GM18907 (cell line): ENCODE data around the gene DNAAF8.

ENCODE experiments used
- ATAC-seq: cut with Tn5 transposase; IDR thresholded peaks from one replicate; pipeline ENCODE4 v1.9.1; 2021; ENCODE audit warnings: mild to moderate bottlenecking, moderate library complexity; ENCODE audit not compliant: unreplicated experiment

Gene DNAAF8

DNA sequence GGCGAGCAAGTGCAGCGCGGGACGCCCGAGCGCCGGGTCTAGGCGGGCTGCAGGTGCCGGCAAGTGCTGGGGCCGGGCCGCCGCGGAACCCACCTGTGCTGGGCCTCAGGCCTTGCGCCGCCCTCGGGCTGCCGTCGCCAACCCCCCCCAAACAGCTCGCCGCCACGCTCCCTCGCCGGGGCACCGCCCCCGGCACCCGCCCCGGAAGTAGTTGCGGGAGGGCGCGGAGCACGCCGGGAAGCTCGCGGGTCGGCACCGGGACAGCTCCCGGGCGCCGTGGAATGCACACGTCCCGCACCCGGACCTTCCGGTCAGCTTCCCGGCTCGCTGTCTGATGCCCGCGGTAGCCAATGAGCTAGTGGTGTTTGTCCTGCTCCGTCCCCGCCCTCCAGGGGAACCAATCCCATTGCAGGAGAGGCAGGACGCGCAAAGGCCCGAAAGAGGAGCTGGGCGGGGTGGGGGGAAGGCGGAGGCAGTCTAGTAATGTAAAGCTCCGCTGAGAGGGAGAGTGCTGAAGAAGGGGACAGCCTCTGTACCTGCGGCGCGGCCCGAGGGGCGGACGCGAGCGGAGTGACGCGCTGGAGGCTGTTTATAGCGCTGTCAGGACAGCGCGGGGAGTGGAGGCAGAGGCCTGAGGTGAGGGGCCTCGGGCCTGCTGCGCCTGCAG lies at the start of gene DNAAF8, which contains the start of gene ANKS3:
Gene DNAAF8 (plus strand): TSS at position 475 of the 667 bp plus-strand sequence. CDS start 1,978 bp downstream, outside the sequence.
Gene ANKS3 (minus strand): TSS at position 209 of the 667 bp plus-strand sequence. CDS start 4,122 bp downstream, outside the sequence.
- ATAC-seq = peak; percentile 76

DNA sequence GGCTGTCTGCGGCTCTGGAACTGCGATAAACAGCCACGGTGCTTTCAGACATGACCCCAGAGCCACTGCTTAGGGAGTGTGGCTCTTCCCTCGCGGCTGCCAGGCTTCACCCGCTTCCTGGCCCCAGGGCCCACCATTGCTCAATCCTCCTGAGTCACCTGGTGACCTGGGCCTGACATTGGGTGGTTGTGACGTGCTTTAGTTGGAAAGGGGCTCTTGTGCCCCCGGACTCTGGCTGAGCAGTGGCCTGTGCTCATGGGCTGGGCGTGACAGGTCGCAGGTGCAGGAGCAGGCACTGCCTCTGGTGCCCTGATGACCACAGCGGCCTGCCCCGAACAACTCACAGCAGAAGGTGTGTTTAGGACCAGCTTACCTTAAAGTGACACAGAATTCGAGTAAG lies 49.6 kb upstream of the DNAAF8 start:
- no peak for ATAC-seq

DNA sequence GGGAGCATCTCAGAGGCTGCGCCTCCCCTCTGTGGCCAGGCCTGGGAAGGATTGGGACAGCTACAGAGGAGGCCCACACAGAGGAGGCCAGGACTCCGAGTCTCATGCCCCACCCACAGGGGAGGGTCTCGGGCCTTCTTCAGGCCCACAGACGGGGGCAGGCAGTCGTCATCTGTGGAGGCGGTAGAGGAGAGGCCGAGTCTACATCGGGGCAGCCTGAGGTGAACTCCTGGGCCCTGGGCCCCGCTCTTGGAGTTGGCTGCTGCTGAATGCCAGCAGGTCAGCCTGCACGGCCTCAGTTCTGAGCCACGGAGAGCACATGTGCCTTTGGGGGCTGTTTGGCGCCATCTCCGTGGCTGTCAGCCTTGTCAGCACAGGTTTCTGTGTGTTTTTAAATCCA lies 49.0 kb upstream of the DNAAF8 start:
- ATAC-seq = no peak

DNA sequence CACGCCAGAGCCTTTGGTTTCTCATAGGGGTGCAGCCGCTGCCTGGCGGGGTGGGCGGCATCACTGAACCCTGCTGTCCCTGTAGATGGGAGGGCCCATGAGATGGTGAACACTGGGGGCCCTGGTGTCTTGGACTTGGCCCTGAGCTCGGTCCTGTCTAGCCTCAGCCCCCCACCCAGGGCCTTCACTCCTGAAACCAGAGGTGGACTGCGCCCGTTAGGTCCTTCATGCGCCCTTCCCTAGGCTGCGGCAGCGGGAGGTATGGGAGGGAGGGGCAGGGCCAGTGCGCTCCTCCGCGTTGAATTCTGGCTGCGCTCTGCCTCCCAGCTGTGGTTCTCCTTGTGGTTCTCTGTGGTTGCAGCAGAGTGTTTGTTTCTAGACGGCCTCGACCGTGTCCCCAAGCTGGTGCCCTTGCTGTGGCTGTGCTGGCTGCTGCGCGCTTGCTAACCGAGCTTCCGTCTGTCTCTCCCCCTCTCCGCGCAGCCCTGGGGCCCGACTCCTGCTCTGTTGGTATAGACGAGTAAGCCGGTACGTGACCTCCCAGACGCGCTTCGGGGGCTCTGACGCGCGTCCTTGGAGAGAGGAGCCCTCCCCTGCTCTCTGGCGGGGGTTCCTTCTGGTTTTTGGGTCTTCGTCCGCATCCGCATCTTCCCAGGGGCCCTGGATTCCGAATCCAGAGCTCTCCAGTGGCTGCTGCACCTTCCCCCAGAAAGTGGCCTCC lies 48.4 kb upstream of the DNAAF8 start:
- no peak for ATAC-seq

- ATAC-seq = no peak
These were observed 47.7 kb upstream of the DNAAF8 start for GRCh38 chr16:4686497-4687210.

DNA sequence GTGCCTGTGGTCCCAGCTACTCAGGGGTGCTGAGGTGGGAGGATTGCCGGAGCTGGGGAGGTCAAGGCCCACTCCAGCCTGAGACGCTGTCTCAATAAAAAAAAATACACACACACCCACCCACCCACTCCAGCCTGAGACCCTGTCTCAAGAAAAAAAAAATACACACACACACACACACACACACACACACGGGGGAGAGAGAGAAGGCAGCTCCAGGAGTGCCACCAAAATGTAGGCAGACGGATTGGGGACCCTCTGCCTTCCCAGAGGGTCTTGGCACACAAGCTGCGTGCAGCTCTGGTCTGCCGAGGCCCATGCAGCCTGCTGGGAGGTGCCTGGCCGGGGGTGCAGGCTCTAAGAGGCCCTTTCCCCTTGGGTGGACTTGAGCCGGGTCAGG lies 46.9 kb upstream of the DNAAF8 start:
- ATAC-seq = no peak

DNA sequence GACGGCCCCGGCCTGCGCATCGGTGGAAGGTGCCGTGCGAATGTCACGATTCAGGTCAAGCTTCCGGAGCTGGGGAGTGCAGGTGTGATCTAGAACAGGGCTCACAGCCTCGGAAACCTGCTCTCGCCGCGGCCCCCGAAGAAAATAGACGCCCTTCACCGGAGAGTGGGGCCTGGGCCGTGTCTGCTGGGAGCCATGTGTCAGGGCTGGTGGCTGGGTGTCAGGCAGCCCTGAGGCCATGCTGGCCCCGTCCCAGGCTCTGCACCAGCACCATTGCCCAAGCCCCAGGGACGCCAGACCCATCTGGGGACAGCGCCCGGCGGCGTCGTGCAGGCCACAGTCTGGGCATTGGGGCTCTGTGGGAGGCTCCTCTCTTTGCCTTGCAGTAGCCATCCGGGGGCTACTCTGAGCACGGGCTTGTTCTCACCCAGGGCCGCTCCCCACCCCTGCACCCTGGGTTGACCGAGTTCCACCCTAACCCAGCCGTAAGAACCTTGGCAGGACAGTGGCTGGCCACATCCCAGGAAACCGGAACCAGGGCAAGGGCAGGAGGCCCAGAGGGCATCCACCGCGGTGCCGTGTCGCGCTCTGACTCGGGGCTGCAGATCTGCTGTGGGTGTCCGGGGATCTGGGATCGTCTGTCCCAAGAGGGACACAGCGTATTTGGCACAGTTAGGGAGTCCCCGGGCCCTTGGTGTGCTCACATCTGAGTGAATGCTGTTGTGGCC lies 46.2 kb upstream of the DNAAF8 start:
- no peak for ATAC-seq

DNA sequence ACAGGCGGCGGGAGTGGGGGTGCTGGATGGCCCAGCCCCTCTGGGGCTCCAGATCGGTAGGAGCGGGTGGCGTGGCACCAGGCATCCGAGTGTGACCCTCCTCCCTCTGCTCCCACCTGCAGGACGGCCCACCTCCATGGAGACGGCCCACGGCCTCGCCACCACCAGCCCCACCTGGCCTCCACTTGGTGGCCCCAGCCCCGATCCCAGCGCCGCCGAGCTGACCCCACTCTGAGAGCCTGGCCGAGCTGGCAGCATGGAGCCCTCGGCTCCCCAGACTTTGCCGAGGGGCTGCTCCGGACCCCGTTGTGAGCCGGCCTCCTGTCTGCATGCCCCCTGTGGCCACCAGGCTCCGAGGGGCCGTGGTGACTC lies 45.7 kb upstream of the DNAAF8 start:
- no peak for ATAC-seq

- no peak for ATAC-seq
These were observed 45.2 kb upstream of the DNAAF8 start for GRCh38 chr16:4689091-4689671.

GRCh38 chr16:4689864-4690704 lies 44.3 kb upstream of the DNAAF8 start:
- ATAC-seq = no peak

DNA sequence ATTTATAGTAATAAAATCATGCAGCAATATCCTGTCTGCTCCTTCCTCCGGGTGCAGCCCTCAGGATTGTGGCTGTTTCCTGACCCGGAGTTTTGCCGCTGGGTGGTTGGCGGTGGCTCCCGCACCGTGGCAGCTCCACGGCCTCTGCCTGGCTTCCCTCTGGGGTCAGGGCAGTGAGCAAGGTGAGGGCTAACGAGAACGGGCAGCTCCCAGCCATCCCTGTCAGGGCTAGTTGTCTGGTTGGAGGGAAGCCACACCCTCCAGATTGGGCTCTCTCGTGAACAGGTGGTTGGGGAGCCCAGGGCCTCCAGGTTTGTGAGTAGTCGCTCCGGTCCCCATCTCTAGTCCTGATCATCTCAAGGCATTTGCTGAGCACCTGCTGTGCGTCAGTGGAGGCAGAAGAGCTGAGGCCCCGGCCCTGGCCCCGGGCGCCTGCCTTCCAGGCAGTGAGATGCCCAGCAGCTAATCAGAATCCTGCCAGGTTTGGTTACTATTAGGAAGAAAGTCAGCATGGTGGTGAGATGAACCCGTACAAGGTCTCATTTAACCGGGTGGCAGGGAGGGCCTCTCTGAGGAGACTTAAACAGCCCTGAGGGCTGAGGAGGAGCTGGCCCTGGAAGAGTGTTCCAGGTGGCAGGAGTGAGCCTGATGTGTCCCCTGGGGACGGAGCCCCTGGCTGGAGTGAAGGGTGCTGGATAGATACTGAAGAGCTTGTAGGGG lies 43.2 kb upstream of the DNAAF8 start:
- ATAC-seq = no peak

- ATAC-seq = no peak
These were observed 42.5 kb upstream of the DNAAF8 start for GRCh38 chr16:4691666-4692412.

DNA sequence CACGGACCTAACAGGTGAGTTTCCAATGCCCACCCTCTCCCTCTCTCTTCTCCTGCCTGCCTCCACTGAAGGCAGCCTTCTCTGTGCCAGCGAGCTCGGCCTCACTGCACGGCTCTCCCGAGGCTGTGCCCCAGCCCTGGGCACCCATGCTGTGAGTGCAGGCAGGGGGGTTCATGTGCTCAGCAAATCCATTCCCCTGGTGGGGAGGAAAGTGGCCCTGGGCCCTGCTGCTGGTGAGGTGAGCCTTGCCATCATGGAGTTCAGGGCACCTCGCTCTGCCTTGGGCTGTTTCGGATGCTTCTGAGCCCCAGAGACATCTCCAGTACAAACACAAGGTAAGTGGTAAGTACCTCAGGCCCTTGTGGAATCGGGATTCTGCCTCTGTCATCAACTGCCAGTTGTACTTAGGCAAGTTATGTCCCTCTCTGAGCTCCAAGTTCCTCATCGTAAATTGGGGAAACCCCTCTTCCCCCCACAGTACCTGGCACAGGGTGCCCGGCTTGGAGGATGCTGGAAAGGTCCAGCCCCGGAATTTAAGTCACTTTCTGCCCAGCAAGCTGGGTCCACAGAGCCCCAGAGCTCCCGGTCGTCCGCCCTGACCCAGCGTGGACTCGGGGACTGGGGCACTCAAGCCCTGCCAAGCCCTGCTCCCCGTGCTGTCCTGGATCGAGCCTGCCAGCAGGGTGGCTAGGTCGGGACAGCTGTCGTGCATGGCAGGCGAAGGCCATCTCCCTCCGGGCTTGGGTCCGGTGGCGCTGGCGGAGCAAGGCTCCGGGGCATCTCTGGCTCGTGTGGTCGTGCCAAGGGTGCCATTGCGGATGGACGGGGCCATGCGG lies 41.7 kb upstream of the DNAAF8 start:
- peak; percentile 21 for ATAC-seq

DNA sequence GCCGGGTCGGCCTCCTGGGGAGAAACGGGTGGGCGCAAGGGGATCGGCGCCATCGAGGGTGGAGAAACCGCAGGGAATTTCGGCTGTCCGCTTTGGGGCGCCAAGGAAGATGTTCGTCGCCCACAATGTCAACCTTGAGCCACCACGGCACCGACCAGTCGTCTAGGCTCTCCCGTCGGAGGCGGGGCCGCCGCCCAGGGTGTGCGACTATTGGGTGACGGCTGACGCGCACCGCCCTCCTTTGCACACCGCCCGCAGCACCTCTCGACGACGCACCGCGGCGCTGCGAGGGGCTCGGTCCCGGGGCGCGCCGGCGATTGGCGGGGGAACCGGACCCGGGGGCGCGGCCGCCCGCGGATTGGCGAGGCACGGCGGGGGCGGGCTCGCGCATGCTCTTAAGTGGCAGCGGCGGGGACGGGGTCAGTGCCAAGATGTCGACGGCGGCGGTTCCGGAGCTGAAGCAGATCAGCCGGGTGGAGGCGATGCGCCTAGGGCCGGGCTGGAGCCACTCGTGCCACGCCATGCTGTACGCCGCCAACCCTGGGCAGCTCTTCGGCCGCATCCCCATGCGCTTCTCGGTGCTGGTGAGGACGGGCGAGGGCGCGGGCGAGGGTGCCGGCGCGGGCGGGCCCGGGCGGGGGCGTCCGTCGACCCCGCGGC lies 40.9 kb upstream of the DNAAF8 start, which contains the start of gene NUDT16L1:
Gene NUDT16L1 (plus strand): TSS at position 267 of the 660 bp plus-strand sequence. CDS start 165 bp downstream, at position 432.
- ATAC-seq = peak; percentile 90

- peak; percentile 3 for ATAC-seq
These were observed 40.2 kb upstream of the DNAAF8 start for GRCh38 chr16:4693956-4694641.
